SK-N-SH treated with all-trans-retinoic acid at 6 μM for 48 hours (cell line): ENCODE results near the gene TLN1.

Source experiments
- CSRNP3 ChIP-seq: fragments of 250-450 bp; sonication (Bioruptor Pico); IDR thresholded peaks from 2 replicates; pipeline ENCODE4 v1.5.1; 2021; ENCODE audit warnings: mild to moderate bottlenecking, moderate library complexity
- GLIS3 ChIP-seq: fragments of 250-450 bp; sonication (Bioruptor Pico); IDR thresholded peaks from 2 replicates; pipeline ENCODE4 v1.5.0; 2020; ENCODE audit warnings: mild to moderate bottlenecking, moderate library complexity
- OSR1 ChIP-seq: fragments of 250-450 bp; sonication (Bioruptor Pico); IDR thresholded peaks from 2 replicates; pipeline ENCODE4 v1.8.0; 2022; ENCODE audit warnings: moderate library complexity, mild to moderate bottlenecking, inconsistent platforms
- PATZ1 ChIP-seq: fragments of 250-450 bp; sonication (Bioruptor Pico); IDR thresholded peaks from 2 replicates; pipeline ENCODE4 v1.8.0; 2020; ENCODE audit warnings: mild to moderate bottlenecking, moderate library complexity, borderline replicate concordance
- PPARA ChIP-seq: fragments of 250-450 bp; sonication (Bioruptor Pico); IDR thresholded peaks from 2 replicates; pipeline ENCODE4 v1.5.0; 2020; ENCODE audit warnings: mild to moderate bottlenecking, borderline replicate concordance

GRCh38 chr9:35666045-35666444, 66.0 kb downstream of the TLN1 start:
- TF ChIP-seq GLIS3 (CRISPR knock-in tag) (no peak), PPARA (CRISPR knock-in tag) (no peak), CSRNP3 (no peak), OSR1 (CRISPR knock-in tag) (no peak), PATZ1 (CRISPR knock-in tag) (no peak)
